ENCODE data around the gene GDPD2.
"Not testable (repeated sequence)": the region's sequence is repeated elsewhere in the genome, so short reads cannot be mapped to it uniquely, and the experiment has no call there.

GDPD2 gene

GRCh38 chrX:70422851-70423341, at the start of gene GDPD2:
Gene GDPD2 (plus strand): TSS chrX:70423314. CDS start chrX:70424985, 1,671 bp downstream.
- Histone ChIP-seq H3K4me1 (ENCODE audit: insufficient read depth, low read length) (no peaks in the 10 kb centered on the region), H3K4me3 (ENCODE audit: low read depth in 1 of 2, low read length in 2 of 2) (no peak within 1 kb of the TSS)

GRCh38 chrX:70386235-70386634, 36.9 kb upstream of the GDPD2 start:
- H3K4me3 ChIP-seq (ENCODE audit: low read depth in 1 of 2, low read length in 2 of 2) = no peak overlapping the region
- H3K79me2 ChIP-seq (ENCODE audit: insufficient read depth, low read length) = no peaks in the 10 kb centered on the region
- no peaks in the 10 kb centered on the region for H3K4me1 ChIP-seq (ENCODE audit: insufficient read depth, low read length)
- no peak overlapping the region for H3K4me2 ChIP-seq (ENCODE audit: insufficient read depth, low read length)
- no peak for ATAC-seq (ENCODE audit: insufficient read depth, low read depth)
- H3K9me3 ChIP-seq (ENCODE audit: insufficient read depth, low read length, severe bottlenecking) = no peaks in the 10 kb centered on the region
- no peak for DNase-seq
- no peak overlapping the region for H3K9ac ChIP-seq (ENCODE audit: low read depth, low read length)
- H3K36me3 ChIP-seq (ENCODE audit: insufficient read depth, low read length) = peaks cover 39% of the 10 kb centered on the region
- no peaks in the 10 kb centered on the region for H3K27me3 ChIP-seq (ENCODE audit: insufficient read depth, low read length, poor library complexity)
- H4K20me1 ChIP-seq (ENCODE audit: insufficient read depth, low read length) = no peaks in the 10 kb centered on the region
- no peak overlapping the region for H3K27ac ChIP-seq (ENCODE audit: low read length)
- TF ChIP-seq EZH2 (IDR thresholded peaks at IDR 0.05; ENCODE audit: borderline replicate concordance, low read depth, low read length, severe bottlenecking) (no peak), CTCF (IDR thresholded peaks at IDR 0.05; ENCODE audit: borderline replicate concordance, extremely low read depth, low read length, poor library complexity, severe bottlenecking) (no peak)
- H2AFZ ChIP-seq (ENCODE audit: low read depth, low read length) = no peak overlapping the region

More at GRCh38 chrX:70422851-70423341, at the start of gene GDPD2:
- Histone ChIP-seq H3K9ac (ENCODE audit: low read depth, low read length) (no peak within 1 kb of the TSS), H4K20me1 (ENCODE audit: insufficient read depth, low read length) (no peaks in the 10 kb centered on the region), H3K79me2 (ENCODE audit: insufficient read depth, low read length) (no peaks in the 10 kb centered on the region), H3K27ac (ENCODE audit: low read length) (no peak within 1 kb of the TSS), H2AFZ (ENCODE audit: low read depth, low read length) (no peak within 1 kb of the TSS), H3K9me3 (ENCODE audit: insufficient read depth, low read length, severe bottlenecking) (no peaks in the 10 kb centered on the region), H3K27me3 (ENCODE audit: insufficient read depth, low read length, poor library complexity) (no peaks in the 10 kb centered on the region), H3K36me3 (ENCODE audit: insufficient read depth, low read length) (peaks cover 26% of the 10 kb centered on the region), H3K4me2 (ENCODE audit: insufficient read depth, low read length) (no peak within 1 kb of the TSS)
- DNase-seq = no peak
- TF ChIP-seq EZH2 (IDR thresholded peaks at IDR 0.05; ENCODE audit: borderline replicate concordance, low read depth, low read length, severe bottlenecking) (no peak), CTCF (IDR thresholded peaks at IDR 0.05; ENCODE audit: borderline replicate concordance, extremely low read depth, low read length, poor library complexity, severe bottlenecking) (peak; percentile 47)
- ATAC-seq (ENCODE audit: insufficient read depth, low read depth) = peak; percentile 71

GRCh38 chrX:70398899-70399298, 24.2 kb upstream of the GDPD2 start:
- Histone ChIP-seq H3K9ac (ENCODE audit: low read depth, low read length) (no peak overlapping the region), H3K9me3 (ENCODE audit: insufficient read depth, low read length, severe bottlenecking) (no peaks in the 10 kb centered on the region), H3K27ac (ENCODE audit: low read length) (no peak overlapping the region), H2AFZ (ENCODE audit: low read depth, low read length) (no peak overlapping the region), H3K4me3 (ENCODE audit: low read depth in 1 of 2, low read length in 2 of 2) (no peak overlapping the region), H3K4me1 (ENCODE audit: insufficient read depth, low read length) (no peaks in the 10 kb centered on the region), H3K27me3 (ENCODE audit: insufficient read depth, low read length, poor library complexity) (no peaks in the 10 kb centered on the region), H3K4me2 (ENCODE audit: insufficient read depth, low read length) (no peak overlapping the region), H3K36me3 (ENCODE audit: insufficient read depth, low read length) (peaks cover 56% of the 10 kb centered on the region), H4K20me1 (ENCODE audit: insufficient read depth, low read length) (no peaks in the 10 kb centered on the region), H3K79me2 (ENCODE audit: insufficient read depth, low read length) (no peaks in the 10 kb centered on the region)
- TF ChIP-seq CTCF (IDR thresholded peaks at IDR 0.05; ENCODE audit: borderline replicate concordance, extremely low read depth, low read length, poor library complexity, severe bottlenecking) = no peak
- no peak for TF ChIP-seq EZH2 (IDR thresholded peaks at IDR 0.05; ENCODE audit: borderline replicate concordance, low read depth, low read length, severe bottlenecking)
- DNase-seq = no peak
- ATAC-seq (ENCODE audit: insufficient read depth, low read depth) = no peak

GRCh38 chrX:70400181-70400580, 22.9 kb upstream of the GDPD2 start:
- not testable (repeated sequence) for DNase-seq; H3K9ac ChIP-seq (ENCODE audit: low read depth, low read length); H2AFZ ChIP-seq (ENCODE audit: low read depth, low read length); ATAC-seq (ENCODE audit: insufficient read depth, low read depth); H3K4me1 ChIP-seq (ENCODE audit: insufficient read depth, low read length); H3K27ac ChIP-seq (ENCODE audit: low read length); H3K4me3 ChIP-seq (ENCODE audit: low read depth in 1 of 2, low read length in 2 of 2); H3K79me2 ChIP-seq (ENCODE audit: insufficient read depth, low read length); H4K20me1 ChIP-seq (ENCODE audit: insufficient read depth, low read length); H3K27me3 ChIP-seq (ENCODE audit: insufficient read depth, low read length, poor library complexity); H3K4me2 ChIP-seq (ENCODE audit: insufficient read depth, low read length); H3K9me3 ChIP-seq (ENCODE audit: insufficient read depth, low read length, severe bottlenecking)
- H3K36me3 ChIP-seq (ENCODE audit: insufficient read depth, low read length) = peaks cover 62% of the 10 kb centered on the region

Measured in DND-41 (cell line).